NCI-H226 (cell line): Measurements from ENCODE around the gene NDUFV2.
"Not testable (repeated sequence)": the region's sequence is repeated elsewhere in the genome, so short reads cannot be mapped to it uniquely, and the experiment has no call there.

Experiments
- DNase-seq: peaks from one replicate; pipeline ENCODE4 v3.0.0-alpha.2; 2015

NDUFV2 gene

DNA sequence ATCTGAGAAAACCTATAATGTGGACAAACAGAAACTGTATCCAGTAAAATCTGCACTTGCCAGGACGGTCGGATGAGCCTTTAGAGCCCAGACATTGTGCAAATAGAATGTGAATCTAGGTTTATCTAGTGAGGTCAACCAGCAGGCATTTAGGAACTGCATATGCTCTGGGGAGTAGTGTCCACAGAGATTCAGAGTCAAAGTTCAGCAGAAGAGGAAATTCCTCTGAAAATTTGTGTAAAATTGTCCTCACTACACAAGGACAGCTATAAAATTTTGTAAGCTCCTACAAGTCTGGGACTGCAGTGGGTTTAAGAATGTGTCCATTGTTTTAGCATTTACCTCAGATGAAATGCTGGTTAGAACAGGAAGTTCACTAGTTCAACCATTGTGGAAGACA lies 9.8 kb upstream of the NDUFV2 start:
- no peak for DNase-seq

DNA sequence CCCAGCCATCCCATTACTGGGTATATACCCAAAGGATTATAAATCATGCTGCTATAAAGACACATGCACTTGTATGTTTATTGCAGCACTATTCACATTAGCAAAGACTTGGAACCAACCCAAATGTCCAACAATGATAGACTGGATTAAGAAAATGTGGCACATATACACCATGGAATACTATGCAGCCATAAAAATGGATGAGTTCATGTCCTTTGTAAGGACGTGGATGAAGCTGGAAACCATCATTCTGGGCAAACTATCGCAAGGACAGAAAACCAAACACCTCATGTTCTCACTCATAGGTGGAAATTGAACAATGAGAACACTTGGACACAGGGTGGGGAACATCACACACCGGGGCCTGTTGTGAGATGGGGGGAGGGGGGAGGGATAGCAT lies 9.4 kb upstream of the NDUFV2 start:
- not testable (repeated sequence) for DNase-seq

DNA sequence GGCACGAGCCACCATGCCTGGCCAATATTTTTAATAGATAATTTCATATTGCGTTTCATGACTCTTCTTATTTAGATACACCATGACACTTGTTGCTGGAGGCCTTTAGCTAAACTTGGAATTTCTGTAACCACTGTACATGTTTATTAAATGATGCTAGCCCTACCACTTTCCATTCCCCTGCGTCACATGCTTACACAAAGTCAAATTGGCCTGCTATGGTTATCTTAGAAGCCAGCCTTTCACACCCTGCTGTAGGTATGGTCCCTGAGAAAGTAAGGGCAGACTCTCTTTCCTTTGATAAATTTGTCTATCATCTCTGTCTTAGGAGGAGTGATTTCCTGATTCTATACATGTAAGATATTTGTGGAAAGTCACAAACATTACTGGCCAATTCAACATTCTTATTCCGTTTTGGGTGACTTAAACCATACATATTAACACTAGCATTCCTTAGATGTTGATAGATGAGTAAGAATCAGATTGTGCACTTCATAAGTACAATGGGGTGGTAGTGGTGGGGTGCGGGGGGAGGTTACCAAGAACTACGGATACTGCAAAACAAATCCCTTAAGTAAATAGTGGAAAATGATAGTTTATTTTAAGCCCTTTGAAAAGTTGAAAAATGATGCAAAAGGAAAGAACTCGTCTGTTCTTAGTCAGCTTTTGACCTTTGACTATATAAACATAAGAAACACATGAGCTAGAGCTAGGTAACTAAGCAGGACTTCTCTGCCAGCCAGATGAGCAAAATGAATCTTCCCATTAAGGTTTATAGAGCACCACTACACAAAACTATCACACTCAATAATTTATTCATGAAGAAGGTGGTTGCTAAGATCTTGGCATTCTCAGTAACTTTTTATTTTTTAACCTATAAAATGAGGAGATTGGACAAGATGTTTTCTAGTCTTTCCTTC lies 7.9 kb upstream of the NDUFV2 start:
- no peak for DNase-seq

DNA sequence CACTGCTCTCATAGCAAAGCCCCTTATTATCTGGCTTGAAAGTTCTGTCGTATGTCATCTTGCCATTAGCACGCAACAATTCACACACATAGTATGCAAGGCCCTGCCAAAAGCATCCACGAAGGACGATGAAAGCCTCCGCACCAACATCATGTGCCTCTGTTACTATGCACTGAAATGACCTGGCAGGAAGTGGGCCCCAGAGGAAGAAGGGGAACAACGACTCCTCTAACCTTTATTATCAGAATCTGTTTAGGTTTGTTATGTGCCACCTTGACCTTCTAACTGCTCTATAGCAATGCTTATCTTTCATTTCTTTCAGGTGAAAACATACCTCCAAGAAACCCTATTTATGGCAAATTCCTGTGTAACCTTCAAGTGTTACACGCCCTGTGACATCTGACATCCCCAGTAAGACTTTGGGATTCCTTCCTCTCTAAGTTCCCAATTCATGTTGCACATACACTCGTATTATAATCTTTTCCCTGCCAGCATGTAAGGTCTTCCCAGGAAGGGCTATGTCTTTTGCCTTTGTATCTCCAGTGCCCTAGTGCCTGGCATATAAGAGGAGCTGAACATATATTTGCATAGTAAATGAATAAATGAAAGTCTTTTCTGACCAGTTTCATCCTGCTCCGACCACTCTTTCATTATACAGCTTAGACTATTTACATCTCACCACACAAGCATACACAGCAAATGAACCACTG lies 7.0 kb upstream of the NDUFV2 start:
- DNase-seq = no peak

DNA sequence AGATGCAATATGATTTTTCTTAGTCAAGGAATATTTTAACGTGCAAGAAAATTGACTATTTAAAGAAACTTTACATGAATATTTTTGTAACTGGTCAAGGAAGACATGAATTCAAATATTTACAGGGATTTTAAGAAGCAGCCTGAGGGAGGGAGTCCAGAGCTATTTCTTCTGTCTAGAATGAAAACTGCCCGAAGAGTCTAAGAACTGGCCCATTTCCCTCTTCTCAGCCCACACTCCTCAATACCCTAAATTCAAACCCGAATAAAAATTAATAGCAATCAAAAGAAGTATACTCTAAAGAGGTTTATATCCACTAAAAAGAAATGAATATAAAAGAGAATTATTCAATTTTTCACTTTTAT lies 6.5 kb upstream of the NDUFV2 start:
- no peak for DNase-seq

DNA sequence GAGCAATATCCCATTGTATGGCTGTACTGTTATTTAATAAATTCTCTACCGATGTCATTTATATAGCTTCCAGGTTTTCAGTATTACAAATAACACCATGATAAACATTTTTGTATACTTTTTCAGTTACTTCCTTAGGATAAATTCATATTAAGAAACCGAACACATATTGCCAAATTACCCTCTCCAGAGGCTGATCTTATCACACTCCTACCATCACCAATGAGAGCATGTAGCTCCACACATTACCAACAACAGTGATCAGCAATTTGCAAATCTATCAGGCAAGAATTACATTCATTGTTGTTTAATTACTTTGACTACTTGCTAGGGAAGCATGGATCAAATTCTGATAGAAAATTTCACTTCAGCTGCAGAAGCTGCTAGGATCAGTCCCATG lies 5.8 kb upstream of the NDUFV2 start:
- no peak for DNase-seq

DNA sequence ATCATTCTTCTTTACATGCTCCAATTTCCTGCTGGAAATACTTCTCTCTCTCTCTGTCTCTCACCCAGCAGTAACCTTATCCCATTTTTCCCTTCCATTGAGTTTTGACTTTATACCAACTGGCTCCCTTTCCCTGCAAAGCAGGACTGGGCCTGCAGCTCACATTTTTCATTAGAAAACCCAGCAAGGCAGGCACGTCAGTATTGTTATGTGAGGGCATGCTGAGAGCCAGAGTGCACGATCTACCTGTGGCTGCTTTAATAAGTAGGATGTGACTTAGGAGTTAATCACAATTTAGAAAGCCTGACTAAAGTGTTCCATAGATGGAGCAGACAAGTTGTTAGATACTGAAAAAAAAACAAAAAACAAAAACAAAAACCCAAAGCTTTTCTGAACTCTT lies 5.2 kb upstream of the NDUFV2 start:
- DNase-seq = no peak

DNA sequence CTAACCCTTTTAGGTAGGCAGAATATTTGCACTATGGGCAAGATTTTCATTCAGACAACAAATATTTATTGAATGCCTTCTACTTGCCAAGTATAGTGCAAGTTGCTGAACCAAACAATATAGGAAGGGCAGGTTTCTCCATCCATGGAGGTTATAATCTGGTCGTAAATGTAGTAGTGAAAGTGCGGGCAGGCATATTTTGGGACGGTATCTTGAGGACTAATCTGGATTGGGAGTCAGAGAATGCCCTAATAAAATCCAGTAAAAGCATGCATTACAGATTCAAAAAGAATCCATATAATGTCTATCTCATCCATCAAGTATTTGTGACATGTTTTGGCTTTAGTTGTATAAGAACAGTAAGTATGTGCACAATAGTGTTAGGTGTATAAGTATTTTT lies 1.7 kb upstream of the NDUFV2 start:
- DNase-seq = no peak

DNA sequence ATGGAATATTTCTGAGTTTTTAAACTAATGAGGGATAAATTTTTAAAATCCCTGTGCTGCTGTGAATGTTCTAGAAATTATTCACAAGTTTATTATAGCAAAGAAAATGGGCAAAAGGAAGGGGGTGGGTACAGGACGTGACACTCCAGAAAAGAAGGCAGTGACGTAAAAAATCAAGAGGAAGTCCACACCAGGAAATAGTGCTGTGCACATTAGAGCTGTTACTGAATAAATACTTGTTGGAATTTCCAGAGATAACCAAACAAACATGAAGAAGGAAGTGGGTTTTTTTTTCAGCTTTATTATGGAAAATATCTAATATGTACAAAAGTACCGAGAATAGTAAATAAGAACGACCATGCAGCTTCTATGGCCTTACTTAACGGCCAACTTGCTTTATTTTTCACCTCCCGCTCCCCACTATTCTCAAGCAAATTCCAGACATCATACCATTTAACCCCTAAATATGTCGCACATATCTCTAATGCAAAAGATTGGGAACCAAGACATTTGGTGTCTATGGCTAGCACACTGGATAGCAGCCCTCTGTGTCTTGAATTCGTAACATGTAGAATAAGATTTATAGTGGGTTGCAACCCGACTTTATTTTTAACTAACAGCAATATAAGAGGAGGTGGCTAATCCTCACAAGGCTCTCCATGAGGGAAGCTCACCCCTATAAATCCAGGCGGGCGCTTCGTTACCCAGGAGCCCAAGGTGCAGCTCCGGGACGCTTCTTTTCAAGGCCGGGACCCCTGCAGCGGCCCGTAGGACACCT lies 580 bp upstream of the NDUFV2 start:
- peak; percentile 62 for DNase-seq

DNA sequence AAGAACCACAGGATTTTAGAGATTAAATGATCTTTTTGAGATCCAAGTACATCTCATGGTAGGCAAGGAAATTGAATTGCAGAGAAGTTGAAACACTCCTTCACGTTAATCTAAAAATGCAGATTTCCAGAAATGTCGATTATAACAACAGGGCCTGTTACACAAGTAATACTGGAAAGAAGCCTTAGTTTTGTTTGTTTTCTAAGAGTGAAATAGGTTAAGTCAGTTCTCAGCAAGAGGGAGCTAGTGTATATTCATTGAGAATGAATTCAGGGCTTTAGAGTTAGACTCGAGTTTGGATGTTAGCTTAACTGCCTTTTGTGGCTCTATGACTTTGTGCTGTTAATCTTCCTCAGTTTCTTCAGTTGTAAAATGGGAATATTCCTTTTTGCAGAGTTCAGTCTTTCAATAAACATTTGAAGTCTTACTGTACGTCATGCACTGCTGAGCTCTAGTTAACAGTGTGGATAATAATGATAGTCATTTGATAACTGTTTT lies 926 bp downstream of the NDUFV2 start:
- no peak for DNase-seq

DNA sequence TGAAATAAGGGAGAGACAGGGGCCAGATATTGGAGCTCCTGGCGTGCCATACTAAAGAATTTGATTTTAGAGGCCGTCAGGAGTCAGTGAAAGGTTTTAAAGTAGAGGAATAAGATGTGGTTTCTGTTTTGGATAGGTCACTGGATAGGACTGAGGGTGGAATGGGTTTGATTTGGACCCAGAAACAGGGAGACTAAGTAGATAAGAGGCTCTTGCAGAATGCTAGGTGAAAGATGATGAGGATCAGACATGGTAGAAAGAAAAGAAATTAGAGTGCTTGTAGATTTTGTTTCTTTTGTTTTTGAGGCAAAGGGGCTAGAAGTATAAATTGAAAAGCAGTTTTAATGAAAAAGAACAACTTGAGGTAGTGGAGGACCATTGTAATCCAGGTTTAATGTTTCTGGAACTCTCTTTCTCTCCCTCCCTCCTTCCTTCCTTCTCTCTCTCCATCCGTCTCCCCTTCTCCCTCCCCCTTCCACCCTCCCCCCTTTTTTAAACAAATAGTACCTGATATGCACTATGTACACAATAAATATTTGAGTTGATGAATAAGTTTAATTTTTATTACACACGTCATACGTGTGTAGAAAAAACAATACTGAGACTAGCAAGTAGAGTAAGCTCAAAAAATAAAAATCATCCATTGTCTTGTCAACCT lies 1.9 kb downstream of the NDUFV2 start:
- no peak for DNase-seq

DNA sequence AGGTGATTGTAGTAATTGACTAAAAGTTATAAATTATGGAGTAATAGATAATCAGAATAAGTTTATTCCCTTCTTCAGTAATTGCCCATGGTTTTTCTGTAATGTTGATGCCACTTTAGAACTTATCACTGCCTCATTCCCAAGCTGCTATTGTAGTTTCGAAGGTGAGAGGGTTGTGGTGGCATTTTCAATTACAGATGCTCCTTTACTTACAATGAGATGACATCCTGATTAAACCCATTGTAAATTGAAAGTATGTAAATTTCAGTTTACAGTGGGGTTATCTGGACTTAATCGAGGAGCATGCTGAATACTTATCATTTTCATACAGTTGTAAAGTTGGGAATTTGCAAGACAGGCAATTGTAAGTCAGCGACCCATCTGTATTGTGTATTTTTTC lies 2.9 kb downstream of the NDUFV2 start:
- no peak for DNase-seq

DNA sequence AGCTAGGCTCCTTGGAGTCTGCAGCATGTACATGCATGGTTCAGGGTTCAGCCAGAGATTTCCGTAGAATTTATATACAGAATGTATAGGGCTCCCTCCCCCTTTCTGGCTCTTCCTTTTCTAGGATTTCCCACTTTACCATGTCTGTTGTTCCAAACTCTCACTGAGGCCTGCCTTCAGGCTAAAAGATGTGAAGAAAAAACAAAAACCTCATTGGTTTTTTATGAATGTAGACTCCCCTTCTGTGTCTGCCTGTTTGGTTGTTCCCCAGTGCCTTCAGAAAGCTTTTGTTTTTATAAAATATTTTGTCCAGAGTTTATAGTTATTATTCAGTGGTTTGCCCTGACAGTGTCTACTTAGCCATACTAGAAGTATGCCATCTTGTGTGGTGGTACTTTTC lies 3.6 kb downstream of the NDUFV2 start:
- no peak for DNase-seq

DNA sequence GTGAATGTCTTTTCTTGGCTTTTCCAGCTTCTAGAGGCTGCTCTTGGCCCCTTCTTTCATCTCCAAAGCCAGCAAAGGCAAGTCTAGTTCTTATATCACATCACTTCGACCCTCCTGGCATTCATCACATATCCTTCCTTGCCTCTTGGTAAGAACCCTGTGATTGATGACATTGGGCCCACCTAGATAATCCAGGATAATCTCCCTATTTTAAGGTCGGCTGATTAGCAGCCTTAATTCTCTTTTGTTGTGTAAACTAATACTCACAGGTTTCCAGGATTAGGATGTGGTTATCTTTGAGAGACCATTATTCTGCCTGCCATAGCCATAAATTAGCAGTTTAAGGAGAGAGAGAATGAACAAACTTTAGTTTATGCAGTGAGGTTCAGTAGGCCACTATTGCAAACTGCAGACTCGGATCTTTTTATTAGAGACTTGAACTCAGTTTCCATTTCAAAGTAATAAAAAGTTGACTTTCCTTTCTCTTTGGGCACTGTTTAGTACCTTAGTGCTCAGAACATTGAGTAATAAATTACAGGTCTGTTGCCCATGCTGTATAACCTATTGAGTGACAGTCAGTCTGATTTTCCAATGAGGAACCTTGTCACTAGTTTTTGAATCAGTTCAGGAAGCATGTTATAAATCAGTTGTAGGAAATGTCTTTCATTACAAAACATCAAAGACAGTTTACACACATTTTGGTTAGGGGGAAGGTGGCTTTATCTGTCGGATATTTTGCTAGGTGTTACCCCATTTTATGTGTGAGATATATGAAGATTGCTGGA lies 4.5 kb downstream of the NDUFV2 start:
- no peak for DNase-seq

DNA sequence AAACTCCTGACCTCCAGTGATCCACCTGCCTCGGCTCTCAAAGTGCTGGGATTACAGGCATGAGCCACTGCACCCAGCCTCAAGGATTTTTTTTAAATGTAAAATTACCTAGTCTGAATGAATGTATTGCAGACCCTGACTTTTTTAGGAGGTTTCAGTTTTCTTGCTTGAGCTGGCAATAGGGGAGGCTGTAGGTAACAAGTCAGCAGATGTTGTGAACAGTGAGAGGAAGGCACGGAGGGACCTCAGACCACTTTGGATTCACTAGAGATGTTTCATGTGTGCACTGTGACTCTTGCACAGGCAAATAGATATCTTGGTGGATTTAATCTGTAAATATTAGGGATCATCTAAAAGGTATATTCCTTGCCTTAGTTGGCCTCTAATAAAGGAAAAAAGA lies 6.4 kb downstream of the NDUFV2 start:
- no peak for DNase-seq

DNA sequence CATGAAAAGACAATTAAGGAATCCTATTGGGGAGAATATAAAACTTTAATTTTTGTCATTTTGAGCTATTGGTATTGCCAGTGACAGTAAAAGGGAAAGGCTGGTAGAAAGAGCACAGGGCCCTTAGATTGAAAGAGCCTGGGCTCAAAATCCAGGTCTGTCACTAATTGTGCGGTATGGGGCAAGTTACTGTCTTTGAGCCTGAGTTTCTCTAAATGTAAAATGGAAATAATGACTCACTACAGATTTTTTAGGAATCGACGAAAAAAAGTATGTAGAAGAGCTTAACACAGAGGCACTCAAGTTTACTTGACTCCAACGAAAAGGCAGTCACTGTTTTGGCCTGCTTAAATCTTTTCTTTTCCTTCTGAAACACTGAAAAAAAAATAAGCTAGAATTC lies 7.0 kb downstream of the NDUFV2 start:
- DNase-seq = no peak

DNA sequence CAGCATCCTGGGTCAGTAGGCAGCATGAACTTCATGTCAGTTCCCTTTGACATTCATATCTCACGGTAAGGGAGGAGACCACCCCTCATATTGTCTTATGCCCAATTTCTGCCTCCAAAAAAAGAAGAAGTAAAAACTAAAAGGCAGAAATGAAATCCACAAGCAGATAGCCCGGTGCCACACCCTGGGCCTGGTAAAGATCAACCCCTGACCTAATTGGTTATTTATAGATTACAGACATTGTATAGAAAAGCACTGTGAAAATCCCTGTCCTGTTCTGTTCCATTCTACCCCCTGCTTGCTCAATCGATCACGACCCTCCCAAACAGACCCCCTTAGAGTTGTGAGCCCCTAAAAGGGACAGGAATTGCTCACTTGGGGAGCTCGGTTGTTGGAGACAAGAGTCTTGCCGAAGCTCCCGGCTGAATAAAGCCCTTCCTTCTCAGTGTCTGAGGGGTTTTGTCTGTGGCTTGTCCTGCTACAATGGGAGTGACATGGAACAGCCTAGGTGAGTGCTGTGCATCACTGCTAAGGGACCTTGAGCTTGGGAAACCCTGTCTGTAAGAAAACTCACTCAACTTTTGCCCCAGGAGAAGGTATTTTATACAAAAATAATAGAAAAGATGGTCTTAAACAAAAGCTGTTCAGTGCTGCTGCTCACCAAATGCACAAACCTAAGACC lies 11.1 kb downstream of the NDUFV2 start:
- DNase-seq = no peak

DNA sequence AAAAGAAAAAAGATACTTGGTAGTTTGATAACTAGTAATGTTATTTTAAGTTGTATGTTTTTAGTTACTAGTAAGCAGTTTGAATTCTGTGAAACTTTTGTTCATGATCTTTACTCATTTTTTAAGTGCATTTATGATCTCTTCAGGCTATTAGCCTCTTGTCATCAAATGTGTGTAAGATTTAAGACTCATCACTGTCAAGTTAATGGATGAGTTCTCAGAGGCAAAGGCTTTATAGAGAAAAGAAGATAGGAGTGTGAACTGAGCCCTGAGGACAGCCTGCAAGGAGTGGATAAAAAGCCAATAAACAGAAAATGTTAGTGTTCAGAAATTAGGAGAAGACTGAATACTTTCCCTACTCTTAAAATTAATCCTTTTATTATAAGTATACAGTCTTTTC lies 13.5 kb downstream of the NDUFV2 start:
- DNase-seq = peak; percentile 16

DNA sequence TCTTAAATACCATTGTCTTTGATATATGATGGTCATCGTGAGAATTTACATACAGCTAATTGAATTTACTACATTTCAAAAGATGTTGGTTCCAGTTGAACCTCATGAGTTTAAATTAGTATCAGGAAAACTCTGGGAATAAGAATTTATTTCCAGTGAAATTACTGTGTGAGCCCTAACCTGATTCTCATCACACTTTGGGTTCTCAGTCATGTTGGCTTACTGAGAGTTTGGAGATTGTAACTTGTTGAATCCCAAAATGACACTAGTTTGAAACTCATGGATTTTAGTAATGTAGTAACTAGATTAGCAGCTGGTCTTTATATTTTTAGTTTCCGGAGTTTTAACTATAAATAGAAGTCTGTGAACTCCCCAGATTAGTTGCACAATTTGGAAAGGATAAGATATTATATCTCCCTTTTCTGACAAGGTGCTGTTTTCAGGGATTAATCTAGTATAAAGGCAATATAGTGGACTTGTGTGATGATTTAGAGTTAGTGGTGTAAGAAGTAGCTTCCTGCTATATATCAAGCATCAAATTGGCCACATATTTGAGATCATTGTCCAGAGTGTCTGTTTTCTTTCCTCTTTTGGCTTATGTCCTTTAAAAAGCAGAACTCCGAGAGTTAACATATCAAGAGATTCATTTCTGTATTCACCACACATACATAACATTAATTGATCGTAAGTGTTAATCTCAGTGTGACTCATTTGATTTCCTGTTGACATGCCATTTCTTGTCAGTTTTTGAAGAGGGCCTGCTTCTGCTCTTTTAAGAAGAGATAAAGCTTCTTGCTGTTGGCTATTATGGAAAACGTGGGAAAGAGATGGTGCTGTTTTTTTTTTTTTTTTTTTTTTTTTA lies 15.7 kb downstream of the NDUFV2 start:
- peak; percentile 30 for DNase-seq

DNA sequence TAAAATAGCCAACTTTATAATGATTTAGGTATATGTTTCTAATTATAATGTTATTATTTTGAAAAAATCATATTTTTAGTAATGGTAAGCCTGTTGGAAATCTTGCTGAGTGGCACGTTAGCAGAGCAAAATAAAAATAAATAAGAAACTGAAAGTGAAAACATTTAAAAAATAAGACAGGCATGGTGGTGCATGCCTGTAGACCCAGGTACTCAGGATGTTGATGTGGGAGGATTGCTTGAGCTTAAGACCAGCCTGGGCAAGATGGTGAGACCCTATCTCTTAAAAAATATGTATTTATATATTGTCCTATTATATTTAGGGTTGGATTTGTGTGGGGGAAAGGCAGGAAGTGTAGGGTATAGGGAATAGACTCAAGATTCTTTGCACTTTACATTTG lies 18.3 kb downstream of the NDUFV2 start:
- DNase-seq = no peak

DNA sequence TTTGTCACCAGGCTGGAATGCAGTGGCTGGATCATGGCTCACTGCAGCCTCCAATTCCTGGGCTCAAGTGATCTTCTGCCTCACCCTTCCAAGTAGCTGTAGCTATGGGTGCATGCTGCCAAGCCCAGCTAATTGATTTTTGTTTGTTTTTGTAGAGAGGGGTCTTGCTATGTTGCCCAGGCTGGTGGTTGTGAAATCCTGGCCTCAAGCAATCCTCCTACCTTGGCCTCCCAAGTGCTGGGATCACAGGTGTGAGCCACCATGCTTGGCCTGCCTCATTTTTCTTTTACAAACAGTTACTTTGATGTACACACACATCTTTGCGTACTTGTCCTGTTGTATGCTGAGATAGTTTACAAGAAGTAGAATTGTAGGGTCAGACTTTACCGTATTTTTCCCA lies 21.0 kb downstream of the NDUFV2 start:
- no peak for DNase-seq
